Measurements from ENCODE around the gene FREY1. TPM values are rescaled to one million over a fixed set of nuclear protein-coding genes. Genes with fewer than 3 reads are reported as not detected.

The FREY1 gene
- total RNA-seq, 4 donors from 2014 or later: not detected

GRCh38 chr11:45927332-45927683 lies 20.2 kb upstream of the FREY1 start:
- H3K27ac ChIP-seq: no peak overlapping the region
- TF ChIP-seq CTCF (IDR thresholded peaks at IDR 0.05 in 4 of 5, conservative IDR thresholded peaks at IDR 0.05 in 1 of 5) (no peak), POLR2A (IDR thresholded peaks at IDR 0.05) (no peak)
- no peak for ATAC-seq
- no peaks in the 10 kb centered on the region for H3K9me3 ChIP-seq
- intact Hi-C loops (cut with DNase I; ENCODE audit: low total_unique reads): no loop called here
- in situ Hi-C loops (cut with MboI; ENCODE audit: low sequenced_read_pairs in 4 of 4): no loop called here
- H3K4me1 ChIP-seq: peaks cover 5 to 10% of the 10 kb centered on the region in 2 donors
- H3K27me3 ChIP-seq: peaks cover 23 to 38% (median 26%) of the 10 kb centered on the region in 3 donors
- no peak overlapping the region for H3K4me3 ChIP-seq
- DNase-seq: no peak
- no peaks in the 10 kb centered on the region for H3K36me3 ChIP-seq

GRCh38 chr11:45926536-45927331 lies 19.7 kb upstream of the FREY1 start:
- DNase-seq (no peak), ATAC-seq (no peak)
- Histone ChIP-seq H3K36me3 (no peaks in the 10 kb centered on the region), H3K27me3 (peaks cover 27 to 42% (median 32%) of the 10 kb centered on the region in 3 donors), H3K4me1 (peaks cover 9 to 10% of the 10 kb centered on the region in 2 donors), H3K4me3 (no peak overlapping the region), H3K9me3 (no peaks in the 10 kb centered on the region), H3K27ac (no peak overlapping the region)
- in situ Hi-C loops (cut with MboI; ENCODE audit: low sequenced_read_pairs in 4 of 4): no loop called here
- intact Hi-C loops (cut with DNase I; ENCODE audit: low total_unique reads): no loop called here
- TF ChIP-seq POLR2A (IDR thresholded peaks at IDR 0.05): no peak
- TF ChIP-seq CTCF (IDR thresholded peaks at IDR 0.05 in 4 of 5, conservative IDR thresholded peaks at IDR 0.05 in 1 of 5): no peak

- no peak overlapping the region for H3K4me3 ChIP-seq
- intact Hi-C loops (cut with DNase I; ENCODE audit: low total_unique reads): no loop called here
- no peak for ATAC-seq
- in situ Hi-C loops (cut with MboI; ENCODE audit: low sequenced_read_pairs in 4 of 4): no loop called here
- peaks cover 9 to 10% of the 10 kb centered on the region in 2 donors for H3K4me1 ChIP-seq
- no peaks in the 10 kb centered on the region for H3K36me3 ChIP-seq
- no peak for DNase-seq
- no peak overlapping the region for H3K27ac ChIP-seq
- no peaks in the 10 kb centered on the region for H3K9me3 ChIP-seq
- TF ChIP-seq CTCF (IDR thresholded peaks at IDR 0.05 in 4 of 5, conservative IDR thresholded peaks at IDR 0.05 in 1 of 5): no peak
- TF ChIP-seq POLR2A (IDR thresholded peaks at IDR 0.05): no peak
- H3K27me3 ChIP-seq: peaks cover 27 to 42% (median 33%) of the 10 kb centered on the region in 3 donors
Observed at GRCh38 chr11:45926001-45926401, 18.9 kb upstream of the FREY1 start.

GRCh38 chr11:45925550-45925949 lies 18.5 kb upstream of the FREY1 start:
- ATAC-seq (no peak), DNase-seq (no peak)
- Histone ChIP-seq H3K27me3 (peaks cover 27 to 42% (median 33%) of the 10 kb centered on the region in 3 donors), H3K27ac (no peak overlapping the region), H3K36me3 (no peaks in the 10 kb centered on the region), H3K4me1 (peaks cover 9% of the 10 kb centered on the region in 2 donors), H3K4me3 (no peak overlapping the region), H3K9me3 (no peaks in the 10 kb centered on the region)
- in situ Hi-C loops (cut with MboI; ENCODE audit: low sequenced_read_pairs in 4 of 4) (no loop called here), intact Hi-C loops (cut with DNase I; ENCODE audit: low total_unique reads) (no loop called here)
- TF ChIP-seq CTCF (IDR thresholded peaks at IDR 0.05 in 4 of 5, conservative IDR thresholded peaks at IDR 0.05 in 1 of 5) (no peak), POLR2A (IDR thresholded peaks at IDR 0.05) (no peak)
